Medulla oblongata (tissue), 1 donor: ENCODE data around the gene VWF.

ENCODE experiments used
- DNase-seq: peaks from one replicate; pipeline ENCODE4 v3.0.0-alpha.2; 2015; ENCODE audit errors: extremely low spot score

VWF gene

DNA sequence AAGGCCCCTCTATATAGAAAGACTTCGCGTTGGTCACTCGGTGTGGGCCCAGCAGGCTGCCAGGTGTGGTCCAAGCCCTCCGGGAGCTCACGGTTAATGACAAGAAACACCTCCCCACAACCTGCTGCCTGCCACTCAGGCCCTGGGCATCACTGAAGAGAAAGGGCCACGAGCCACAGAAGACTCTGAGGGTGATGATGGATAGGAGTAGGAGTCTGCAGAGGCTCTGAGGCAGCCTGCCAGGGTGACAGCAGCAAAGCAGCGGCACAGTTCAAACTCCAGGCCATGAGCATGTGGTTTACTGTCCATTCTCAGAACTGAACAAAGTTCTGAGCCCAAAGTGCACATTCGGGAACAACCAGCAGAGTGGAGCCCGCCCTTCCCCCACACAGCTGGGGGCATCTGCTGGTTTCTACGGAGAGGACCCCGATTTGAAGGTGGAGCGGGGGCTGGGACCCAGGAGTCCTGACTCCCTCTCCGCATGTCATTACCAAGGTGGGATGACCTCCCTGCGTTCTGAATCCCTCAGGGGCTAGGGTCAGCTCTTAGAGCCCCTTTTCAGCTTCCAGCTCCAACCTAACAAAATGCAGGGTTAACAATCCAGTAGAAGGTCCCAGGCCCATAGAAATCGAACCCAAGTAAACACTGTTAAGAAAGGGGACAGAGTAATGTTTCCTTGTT lies 65.8 kb downstream of the VWF start:
- DNase-seq = no peak

- DNase-seq = no peak
Observed at GRCh38 chr12:6057700-6058099, 66.8 kb downstream of the VWF start.

DNA sequence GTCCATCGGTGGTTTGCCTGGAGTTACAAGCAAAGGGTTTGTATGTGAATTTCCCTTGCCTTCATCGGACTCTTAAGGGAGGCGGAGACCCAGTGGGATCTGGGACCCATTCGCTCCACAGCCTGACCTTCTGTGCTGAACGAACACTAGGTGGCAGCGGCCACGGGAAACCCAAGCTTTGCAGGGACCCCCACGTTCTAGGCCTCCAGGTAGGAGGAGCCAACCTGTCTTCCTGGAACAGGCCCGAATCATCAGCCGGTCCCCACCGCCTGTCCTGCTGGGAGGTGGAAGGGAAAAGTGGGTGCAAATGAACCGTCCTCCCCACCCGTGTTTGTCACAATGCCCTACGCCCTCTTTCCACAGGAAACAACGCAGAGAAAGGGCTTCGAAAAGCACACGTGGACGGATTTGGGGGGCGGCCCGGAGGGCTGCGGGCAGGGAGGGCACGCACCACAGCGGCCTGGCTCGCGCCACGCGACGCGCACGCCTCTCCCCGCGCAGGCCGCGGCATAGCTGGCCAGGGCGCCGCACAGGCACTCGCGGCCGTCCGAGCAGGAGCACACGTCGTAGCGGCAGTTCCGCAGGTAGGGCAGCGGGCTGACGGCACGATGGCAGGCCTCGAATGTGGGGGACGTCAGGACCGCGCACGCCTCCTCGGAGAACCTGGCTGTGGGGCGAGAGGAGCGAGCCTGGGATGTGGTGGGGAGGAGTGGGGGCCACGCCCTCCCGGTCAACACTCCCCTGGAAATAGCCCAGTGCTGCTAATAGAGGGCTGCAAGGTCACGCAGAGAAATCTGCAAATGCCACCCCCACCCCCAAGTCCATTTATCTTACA lies 67.8 kb downstream of the VWF start:
- DNase-seq = no peak

- DNase-seq = no peak
Observed at GRCh38 chr12:6053541-6053940, 70.9 kb downstream of the VWF start.

DNA sequence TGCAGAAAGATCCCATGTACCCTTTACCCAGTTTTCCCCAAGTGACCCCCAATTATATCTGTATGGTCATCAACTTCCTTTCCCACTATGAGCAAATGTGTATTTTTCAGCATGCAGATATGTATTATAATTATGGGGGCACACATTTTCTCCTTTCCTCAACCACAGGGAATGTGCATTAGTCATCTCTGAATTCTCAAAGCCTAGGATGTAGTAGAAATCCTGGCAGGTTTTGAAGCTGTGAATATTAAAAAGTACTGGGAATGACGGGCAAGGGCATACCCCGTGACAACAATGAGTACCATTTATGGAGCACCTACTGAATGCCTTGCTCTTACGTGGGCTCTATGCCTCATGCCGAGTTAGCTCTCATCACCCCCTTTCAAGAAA lies 71.5 kb downstream of the VWF start:
- DNase-seq = no peak

DNA sequence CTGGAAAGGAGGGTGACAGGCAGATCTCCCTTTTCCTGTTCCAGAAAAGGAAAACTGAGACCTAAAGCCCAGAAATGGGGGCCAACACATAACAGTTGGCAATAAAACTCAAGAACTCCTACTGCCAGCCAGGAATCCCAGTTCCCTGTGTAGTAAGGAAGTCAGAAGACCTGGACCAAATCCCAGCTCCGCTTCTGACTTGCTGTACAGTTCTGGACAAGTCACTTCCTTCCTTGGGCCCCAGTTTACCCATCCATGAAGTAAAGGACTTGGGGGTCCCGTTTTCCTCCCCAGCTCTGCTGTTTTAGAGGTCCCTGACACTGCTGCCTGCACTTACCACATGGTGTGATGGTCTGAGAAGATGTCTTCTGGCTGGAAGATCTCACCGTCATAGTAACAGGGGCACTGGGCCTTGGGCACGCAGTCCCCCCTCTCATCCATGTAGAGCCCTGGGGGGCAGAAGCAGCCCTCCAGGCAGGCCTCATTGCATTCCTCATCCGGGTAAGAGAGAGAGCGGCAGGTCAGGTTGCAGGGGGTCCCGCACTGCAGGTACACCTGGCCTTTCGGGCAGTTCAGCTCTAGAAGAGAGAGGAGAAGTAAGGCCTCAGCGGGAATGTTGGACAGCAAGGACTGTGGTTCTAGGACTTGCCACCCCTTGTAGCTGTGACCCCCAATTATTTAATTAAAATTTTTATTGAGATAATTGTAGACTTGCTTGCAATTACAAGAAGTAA lies 72.1 kb downstream of the VWF start:
- DNase-seq = no peak

- no peak for DNase-seq
Observed at GRCh38 chr12:6049992-6050391, 74.5 kb downstream of the VWF start.

GRCh38 chr12:6049587-6049986 lies 74.9 kb downstream of the VWF start:
- no peak for DNase-seq

- DNase-seq = no peak
Observed at GRCh38 chr12:6047249-6048237, 76.9 kb downstream of the VWF start.

GRCh38 chr12:6046511-6047180 lies 77.8 kb downstream of the VWF start:
- no peak for DNase-seq

GRCh38 chr12:6045438-6045837 lies 79.0 kb downstream of the VWF start:
- no peak for DNase-seq

DNA sequence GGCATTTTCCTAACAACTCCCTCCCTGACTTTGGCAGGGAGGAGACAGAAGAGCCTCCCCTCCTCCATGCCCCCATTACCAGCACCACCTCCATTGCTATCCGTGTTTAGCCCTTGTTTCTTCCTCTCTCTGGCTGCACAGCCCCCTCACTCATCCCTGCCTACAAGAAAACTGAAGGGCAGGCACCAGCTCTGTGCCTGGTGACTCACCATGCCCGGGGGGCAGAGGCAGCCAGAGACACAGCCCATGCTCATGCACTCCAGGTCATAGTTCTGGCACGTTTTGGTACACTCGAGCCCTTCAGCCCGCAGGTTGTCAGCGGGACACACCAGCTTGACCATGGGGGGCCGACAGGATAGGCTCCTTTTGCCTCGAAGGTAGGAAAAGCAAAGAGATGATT lies 80.4 kb downstream of the VWF start:
- DNase-seq = no peak

- no peak for DNase-seq
Observed at GRCh38 chr12:6042446-6042845, 82.0 kb downstream of the VWF start.

DNA sequence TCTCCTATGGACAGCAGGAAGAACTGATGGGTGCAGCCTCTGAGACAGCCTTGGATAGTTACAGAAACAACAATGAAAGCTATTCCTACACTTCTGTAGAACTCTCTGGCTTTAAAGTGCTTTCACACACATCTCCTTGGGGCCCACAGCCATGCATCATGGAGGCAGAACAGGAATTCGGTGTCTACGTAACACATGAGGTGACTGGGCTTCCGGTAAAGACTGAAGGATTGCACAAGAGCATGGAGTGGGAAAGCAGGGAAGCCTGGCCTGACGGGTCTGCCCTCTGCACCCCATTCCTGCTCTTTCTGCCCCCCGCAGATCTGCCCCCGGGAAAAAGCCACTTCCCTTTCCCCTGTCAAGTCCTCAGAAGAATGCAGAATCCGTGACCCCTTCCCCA lies 82.6 kb downstream of the VWF start:
- no peak for DNase-seq

GRCh38 chr12:6040815-6041214 lies 83.7 kb downstream of the VWF start:
- DNase-seq = no peak

- peak; percentile 92 for DNase-seq
Observed at GRCh38 chr12:6039894-6040601, 84.4 kb downstream of the VWF start.

DNA sequence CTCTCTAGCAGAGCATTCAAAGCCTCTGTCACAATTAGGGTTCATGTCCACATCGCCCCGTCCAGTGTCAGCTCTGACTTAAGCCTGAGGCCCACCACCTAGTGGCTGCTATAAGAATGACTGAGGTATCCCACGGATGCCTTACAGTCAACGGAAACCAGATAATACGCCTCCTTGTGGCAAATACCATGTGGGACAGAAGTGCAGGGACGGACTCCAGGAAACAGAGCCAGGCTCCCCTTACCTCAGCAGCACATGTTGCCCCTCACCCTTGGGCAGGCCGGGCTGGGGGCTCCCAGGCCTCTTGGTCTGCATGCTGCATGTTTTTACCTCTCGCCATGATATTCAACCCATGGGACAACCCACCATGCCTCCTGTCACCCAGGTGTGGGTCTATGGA lies 86.3 kb downstream of the VWF start:
- peak; percentile 35 for DNase-seq

DNA sequence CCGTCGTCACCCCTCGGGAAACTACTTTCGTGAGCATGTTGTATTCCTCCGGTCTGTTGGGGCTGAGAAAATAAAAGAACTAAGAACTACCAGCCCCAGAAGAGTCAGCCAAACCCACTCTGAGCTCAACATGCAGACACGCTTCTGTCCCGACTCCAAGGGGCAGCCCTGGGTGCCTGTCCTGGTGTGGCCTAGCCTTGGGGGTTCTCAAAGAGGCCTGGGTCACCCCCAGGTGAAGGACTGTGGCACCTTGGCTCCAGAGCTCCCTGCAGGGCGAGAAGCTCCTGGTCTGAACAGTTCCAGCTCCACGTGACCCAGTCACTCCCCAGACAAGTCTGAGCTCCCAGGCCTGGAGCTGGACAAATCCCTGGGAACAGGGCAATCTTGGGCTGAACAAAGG lies 87.0 kb downstream of the VWF start:
- DNase-seq = no peak

DNA sequence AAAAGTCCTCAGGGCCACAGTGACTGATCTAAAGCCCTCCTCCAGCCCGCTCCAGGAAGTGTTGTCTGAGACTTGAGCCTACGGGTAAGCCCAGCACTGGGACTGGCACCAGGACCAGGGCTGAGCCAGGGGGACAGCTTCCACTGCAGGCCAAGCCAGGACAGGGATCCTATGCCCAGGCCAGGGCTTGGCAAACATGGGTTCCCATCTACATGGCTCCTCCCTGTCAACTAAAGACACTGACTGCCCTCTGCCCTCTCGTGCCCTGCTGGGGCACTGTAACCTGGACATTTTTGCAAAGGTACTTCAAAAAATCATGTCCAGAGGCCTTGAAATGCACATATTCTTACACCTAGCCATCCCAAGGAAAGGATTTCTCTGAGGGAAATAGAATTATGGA lies 88.0 kb downstream of the VWF start:
- no peak for DNase-seq

DNA sequence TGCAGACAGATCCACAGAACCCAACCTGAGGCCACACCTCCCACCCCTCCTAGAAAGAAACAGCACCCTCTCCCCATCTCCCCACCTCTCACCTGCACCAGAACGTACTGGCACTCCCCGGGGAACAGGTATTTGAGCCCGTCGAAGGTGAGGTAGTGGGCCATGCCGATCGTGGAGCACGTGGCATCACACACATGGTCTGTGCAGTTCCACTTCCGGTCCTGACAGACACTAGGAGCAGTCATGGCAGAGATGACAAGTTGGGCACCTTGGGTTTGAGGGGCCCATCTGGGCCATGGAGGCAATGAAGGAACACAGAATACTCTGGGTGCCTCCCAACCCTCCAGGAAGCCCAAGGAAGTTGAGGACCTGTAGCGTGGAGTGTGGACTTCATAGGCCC lies 89.9 kb downstream of the VWF start:
- no peak for DNase-seq
